ENCODE measurements around the gene SLC25A45.

GRCh38 chr11:65376138-65376713 lies 6.2 kb downstream of the SLC25A45 start:
- TF ChIP-seq CTCF (conservative IDR thresholded peaks at IDR 0.05; ENCODE audit: low read depth in 2 of 2) (no peak), POLR2AphosphoS5 (IDR thresholded peaks at IDR 0.05; ENCODE audit: low read depth) (no peak), EZH2 (IDR thresholded peaks at IDR 0.05; ENCODE audit: low read depth, unreplicated experiment) (no peak), EZH2phosphoT487 (IDR thresholded peaks at IDR 0.05; ENCODE audit: unreplicated experiment) (no peak), JUNB (IDR thresholded peaks at IDR 0.05; ENCODE audit: unreplicated experiment) (no peak), NANOG (IDR thresholded peaks at IDR 0.05; ENCODE audit: borderline replicate concordance) (no peak)

Data from GM23338 (cell line).